PC-9 (cell line): ENCODE data around the gene SPATA31A1. TPM values are rescaled to one million over a fixed set of nuclear protein-coding genes. Genes with fewer than 3 reads are reported as not detected.
"Not testable (repeated sequence)": the region's sequence is repeated elsewhere in the genome, so short reads cannot be mapped to it uniquely, and the experiment has no call there.

Experiments
- Bru-seq: library from RNA; stranded (reverse); fragments of 400-500 nt; gene quantifications from one replicate; lab custom pipeline; 2021; lab: Mats Ljungman, UMichigan
- BruChase-seq, 2 experiments: library from RNA; stranded (reverse); fragments of 400-500 nt; gene quantifications; one replicate each; lab custom pipeline; 2021; lab: Mats Ljungman, UMichigan
- BruUV-seq: library from RNA; stranded (reverse); fragments of 400-500 nt; replicated peaks from 2 replicates; lab custom pipeline; 2021; lab: Mats Ljungman, UMichigan
- CTCF ChIA-PET: fragments of 300-600 bp; sonication (Branson Sonifier 250); formaldehyde crosslinking; loops from one replicate; lab custom pipeline; 2022; ENCODE audit warnings: antibody characterized with exemption; lab: Charles Lee
- POLR2A ChIA-PET: fragments of 300-600 bp; sonication (Branson Sonifier 250); formaldehyde crosslinking; loops from one replicate; lab custom pipeline; 2022; ENCODE audit warnings: antibody characterized with exemption; ENCODE audit not compliant: unreplicated experiment; lab: Charles Lee
- DNase-seq, 2 experiments: peaks; one replicate each; pipeline versions ENCODE4 v3.0.0 to v3.0.0-alpha.2; 2015 to 2022; ENCODE audit warnings: mixed read lengths in 1 of 2
- H2AFZ ChIP-seq: fragments of 200-600 bp; sonication (generic); 2 replicates; pipeline ENCODE4 v1.8.1; 2017; ENCODE audit warnings: antibody characterized with exemption
- H3F3A ChIP-seq: fragments of 200-600 bp; sonication (generic); 2 replicates; pipeline ENCODE4 v1.8.1; 2017; ENCODE audit warnings: antibody characterized with exemption, mild to moderate bottlenecking, low read depth; ENCODE audit not compliant: insufficient read depth
- H3K27ac ChIP-seq: fragments of 200-600 bp; sonication (generic); 2 replicates; pipeline ENCODE4 v1.6.1; 2016; ENCODE audit warnings: mixed run types
- H3K27me3 ChIP-seq: fragments of 200-600 bp; sonication (generic); 2 replicates; pipeline ENCODE4 v1.6.1; 2016; ENCODE audit warnings: low read depth, mixed run types; ENCODE audit not compliant: insufficient read depth
- H3K36me3 ChIP-seq: fragments of 200-600 bp; sonication (generic); 2 replicates; pipeline ENCODE4 v1.6.1; 2016; ENCODE audit warnings: low read depth, mixed run types
- H3K4me1 ChIP-seq: fragments of 200-600 bp; sonication (generic); replicated peaks from 2 replicates; pipeline ENCODE4 v1.6.1; 2016; ENCODE audit warnings: mixed run types; ENCODE audit not compliant: insufficient read depth
- H3K4me2 ChIP-seq: fragments of 200-600 bp; sonication (generic); 2 replicates; pipeline ENCODE4 v1.6.1; 2017; ENCODE audit warnings: mixed run types
- H3K4me3 ChIP-seq: fragments of 200-600 bp; sonication (generic); 2 replicates; pipeline ENCODE4 v1.6.1; 2016; ENCODE audit warnings: mixed run types
- H3K79me2 ChIP-seq: fragments of 200-600 bp; sonication (generic); 2 replicates; pipeline ENCODE4 v1.6.1; 2017; ENCODE audit warnings: low read depth, mixed run types
- H3K9me2 ChIP-seq: fragments of 200-600 bp; sonication (generic); 2 replicates; pipeline ENCODE4 v1.8.1; 2017; ENCODE audit warnings: mild to moderate bottlenecking; ENCODE audit not compliant: insufficient read depth
- H3K9me3 ChIP-seq: fragments of 200-600 bp; sonication (generic); 2 replicates; pipeline ENCODE4 v1.8.1; 2016; ENCODE audit warnings: low read depth; ENCODE audit not compliant: insufficient read depth
- H4K20me1 ChIP-seq: fragments of 200-600 bp; sonication (generic); 2 replicates; pipeline ENCODE4 v1.8.1; 2017; ENCODE audit not compliant: insufficient read depth
- intact Hi-C: fragments of 100-400 bp; cut with micrococcal nuclease; formaldehyde crosslinking; loops from one replicate; pipeline ENCODE4 v1.10.0; 2022; ENCODE audit not compliant: unreplicated experiment
- long read RNA-seq: library from polyadenylated mRNA; stranded (forward); transcript quantifications from one replicate; pipeline ENCODE4 v2.0.0, GENCODE V29; 2022
- total RNA-seq: library from RNA; stranded (reverse); gene quantifications from 2 replicates; pipeline ENCODE4 v1.2.3, GENCODE V29; 2021

SPATA31A1 gene
- total RNA-seq (not detected in 2 replicates), Bru-seq, nascent RNA (not detected), BruChase-seq, experiment 1, labeled RNA remaining after a 2-hour chase (not detected), BruChase-seq, experiment 2, labeled RNA remaining after a 6-hour chase (not detected)
- long read RNA-seq: 0 reads

DNA sequence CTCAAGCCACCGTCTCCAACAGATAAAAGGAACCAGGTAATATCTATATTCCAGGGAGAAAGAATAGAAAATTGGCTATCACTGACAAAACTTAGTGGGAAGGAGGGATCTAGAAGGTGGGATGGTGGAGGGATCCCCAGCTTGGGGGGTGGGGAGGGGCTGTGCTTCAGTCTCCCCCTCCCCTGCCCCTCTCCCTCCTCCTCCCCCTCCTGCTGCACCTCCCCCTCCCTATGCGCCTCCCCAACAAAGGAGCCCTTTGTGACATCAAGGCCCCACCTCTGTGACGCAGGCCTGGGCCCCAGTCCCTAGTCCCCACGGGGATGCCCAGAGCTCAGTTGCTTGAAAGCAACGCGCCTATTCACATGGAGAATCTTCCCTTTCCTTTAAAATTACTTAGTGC is at the start of gene SPATA31A1:
Gene SPATA31A1, plus strand, starts transcription at position 301 of the 400 bp plus-strand sequence. Its CDS starts 62 bp downstream, at position 363.
- H3K79me2 ChIP-seq, POLR2A ChIA-PET, H3F3A ChIP-seq, DNase-seq, intact Hi-C loops, H3K9me3 ChIP-seq, H3K9me2 ChIP-seq, H3K36me3 ChIP-seq, H2AFZ ChIP-seq, CTCF ChIA-PET, H3K27me3 ChIP-seq, H3K4me2 ChIP-seq, H3K27ac ChIP-seq, H3K4me3 ChIP-seq, H4K20me1 ChIP-seq, H3K4me1 ChIP-seq, BruUV-seq: not testable (repeated sequence)

DNA sequence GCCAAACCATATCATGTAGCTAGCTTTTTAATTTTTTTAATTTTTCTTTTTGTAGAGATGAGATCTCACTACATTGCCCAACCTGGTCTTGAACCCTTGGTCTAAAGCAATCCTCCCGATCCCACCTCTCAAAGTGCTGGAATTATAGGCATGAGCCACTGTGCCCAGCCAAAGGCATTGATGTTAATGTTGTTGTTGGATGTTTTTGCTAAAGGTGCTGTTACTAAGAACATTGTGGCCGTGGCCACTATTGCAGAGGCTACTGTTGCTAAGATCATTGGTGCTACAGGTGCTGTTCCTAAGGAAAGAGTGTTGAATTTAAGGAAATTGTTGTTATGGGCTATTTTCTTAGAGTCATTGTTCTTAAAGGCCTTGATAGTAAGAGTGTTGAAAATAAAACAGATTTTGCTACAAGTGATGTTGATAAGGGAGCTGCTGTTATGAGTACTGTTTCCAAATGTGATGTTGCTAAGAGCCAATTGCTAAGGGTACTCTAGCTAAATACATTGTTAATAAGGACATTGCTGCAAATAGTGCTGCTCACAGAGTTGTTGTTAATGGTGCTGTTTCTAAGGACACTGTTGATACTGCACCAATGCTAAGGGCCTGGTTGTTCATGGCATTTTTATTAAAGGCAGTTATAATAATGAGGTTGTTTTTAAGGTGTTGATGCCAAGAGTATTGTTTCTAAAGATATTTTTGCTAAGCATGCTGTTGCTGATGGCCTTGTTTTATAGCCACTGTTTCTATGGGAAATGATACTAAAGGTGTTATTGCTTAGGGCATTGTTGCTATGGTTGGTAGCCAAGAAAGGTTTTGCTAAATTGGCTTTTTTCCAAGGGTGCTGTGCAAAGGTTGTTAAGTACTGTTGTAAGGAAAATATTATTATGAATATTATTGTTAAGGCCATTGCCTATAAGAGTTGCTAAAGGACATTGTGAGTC is 52.1 kb downstream of the SPATA31A1 start:
- H3F3A ChIP-seq, H3K79me2 ChIP-seq, H3K36me3 ChIP-seq, H2AFZ ChIP-seq, POLR2A ChIA-PET, DNase-seq, H3K4me2 ChIP-seq, H3K4me1 ChIP-seq, H3K9me2 ChIP-seq, H3K9me3 ChIP-seq, H4K20me1 ChIP-seq, H3K27me3 ChIP-seq, CTCF ChIA-PET, BruUV-seq, H3K27ac ChIP-seq, intact Hi-C loops, H3K4me3 ChIP-seq: not testable (repeated sequence)

- H4K20me1 ChIP-seq, H3K9me3 ChIP-seq, H3K4me1 ChIP-seq, H3K27ac ChIP-seq, H3F3A ChIP-seq, BruUV-seq, H3K27me3 ChIP-seq, POLR2A ChIA-PET, CTCF ChIA-PET, H3K79me2 ChIP-seq, H3K4me2 ChIP-seq, H2AFZ ChIP-seq, H3K36me3 ChIP-seq, H3K9me2 ChIP-seq, H3K4me3 ChIP-seq, intact Hi-C loops, DNase-seq: not testable (repeated sequence)
Observed at GRCh38 chr9:39411254-39411940, 55.9 kb downstream of the SPATA31A1 start.

Other genes starting within 250 kb of the SPATA31A1 start
- gene CNTNAP3, start 67.5 kb upstream of the SPATA31A1 start, total RNA-seq: 4.6 TPM in 2 replicates